Astrocyte of the spinal cord (primary cell): ENCODE measurements around the gene ZFYVE27.

Experiments used
- DNase-seq: peaks from one replicate; pipeline ENCODE4 v3.0.0; 2011; ENCODE audit warnings: low read depth, low spot score
- H3K4me3 ChIP-seq: 2 replicates; pipeline ENCODE4 v1.5.1; 2011; ENCODE audit warnings: low read depth, mild to moderate bottlenecking, low read length, moderate library complexity
- CTCF ChIP-seq: IDR thresholded peaks from 2 replicates; pipeline ENCODE4 v1.5.1; 2012; ENCODE audit warnings: low read depth, mild to moderate bottlenecking, low read length, inconsistent platforms
- in situ Hi-C: cut with HindIII; loops from 2 replicates; pipeline ENCODE4 v1.10.0; 2017; ENCODE audit warnings: low sequenced_read_pairs

The ZFYVE27 gene

GRCh38 chr10:97795886-97796285, 59.0 kb downstream of the ZFYVE27 start:
- no peak overlapping the region for H3K4me3 ChIP-seq
- no peak for DNase-seq
- in situ Hi-C loops: no loop called here
- TF ChIP-seq CTCF: no peak

GRCh38 chr10:97796651-97797050, 59.7 kb downstream of the ZFYVE27 start:
- in situ Hi-C loops: no loop called here

GRCh38 chr10:97798958-97799610, 62.2 kb downstream of the ZFYVE27 start:
- no peak for DNase-seq
- in situ Hi-C loops: no loop called here

More at GRCh38 chr10:97796651-97797050, 59.7 kb downstream of the ZFYVE27 start:
- H3K4me3 ChIP-seq: no peak overlapping the region
- DNase-seq: no peak
- TF ChIP-seq CTCF: no peak

GRCh38 chr10:97800474-97800873, 63.5 kb downstream of the ZFYVE27 start:
- TF ChIP-seq CTCF: no peak
- in situ Hi-C loops: no loop called here
- no peak overlapping the region for H3K4me3 ChIP-seq
- DNase-seq: no peak

More at GRCh38 chr10:97798958-97799610, 62.2 kb downstream of the ZFYVE27 start:
- TF ChIP-seq CTCF: no peak
- H3K4me3 ChIP-seq: no peak overlapping the region

- H3K4me3 ChIP-seq: no peak overlapping the region
- TF ChIP-seq CTCF: no peak
- DNase-seq: no peak
- in situ Hi-C loops: no loop called here
These were observed 64.5 kb downstream of the ZFYVE27 start for GRCh38 chr10:97801422-97801821.

- no peak overlapping the region for H3K4me3 ChIP-seq
- in situ Hi-C loops: no loop called here
- no peak for TF ChIP-seq CTCF
- DNase-seq: no peak
These were observed 68.4 kb downstream of the ZFYVE27 start for GRCh38 chr10:97805096-97805884.
